Neural crest cell (in vitro differentiated cells): Measurements from ENCODE around the gene YWHAB. TPM values are rescaled to one million over a fixed set of nuclear protein-coding genes. Genes with fewer than 3 reads are reported as not detected.

Experiments used
- DNase-seq: peaks from one replicate; pipeline ENCODE4 v3.0.0; 2021; ENCODE audit warnings: low read depth, mixed read lengths, low spot score
- H3K27ac Mint-ChIP-seq: one replicate; pipeline ENCODE4 v1.8.0; 2021; ENCODE audit warnings: mild to moderate bottlenecking, mixed read lengths; ENCODE audit not compliant: unreplicated experiment
- H3K27me3 Mint-ChIP-seq: 2 replicates; pipeline ENCODE4 v1.8.0; 2021; ENCODE audit warnings: low read depth, mild to moderate bottlenecking, mixed read lengths
- H3K36me3 Mint-ChIP-seq: 2 replicates; pipeline ENCODE4 v1.8.0; 2021; ENCODE audit warnings: low read depth, mild to moderate bottlenecking, mixed read lengths
- H3K4me1 Mint-ChIP-seq: 2 replicates; pipeline ENCODE4 v1.8.0; 2021; ENCODE audit warnings: mixed read lengths
- H3K4me3 Mint-ChIP-seq: one replicate; pipeline ENCODE4 v1.8.0; 2021; ENCODE audit warnings: mild to moderate bottlenecking, mixed read lengths
- H3K9me3 Mint-ChIP-seq: 2 replicates; pipeline ENCODE4 v1.8.0; 2021; ENCODE audit warnings: mixed read lengths
- CTCF ChIP-seq: fragments of 200-600 bp; sonication (generic); conservative IDR thresholded peaks from 2 replicates; pipeline ENCODE4 v1.5.0; 2021; ENCODE audit warnings: antibody characterized with exemption, mild to moderate bottlenecking
- total RNA-seq: library from RNA; stranded (reverse); gene quantifications from 2 replicates; pipeline ENCODE4 v1.2.1, GENCODE V29; 2021

The YWHAB gene
- total RNA-seq, 1 donor from 2014 or later, result 168 TPM

GRCh38 chr20:44887466-44887865, 2.0 kb downstream of the YWHAB start:
- H3K27ac Mint-ChIP-seq, result no peak overlapping the region

GRCh38 chr20:44888226-44889103, 3.0 kb downstream of the YWHAB start:
- DNase-seq, result no peak
- peak overlapping the region; percentile 98 for H3K4me3 Mint-ChIP-seq
- H3K9me3 Mint-ChIP-seq, result no peaks in the 10 kb centered on the region
- H3K27me3 Mint-ChIP-seq, result no peaks in the 10 kb centered on the region
- no peaks in the 10 kb centered on the region for H3K36me3 Mint-ChIP-seq
- peaks cover 46% of the 10 kb centered on the region for H3K4me1 Mint-ChIP-seq
- H3K27ac Mint-ChIP-seq, result no peak overlapping the region
- TF ChIP-seq CTCF, result peak; percentile 66

More at GRCh38 chr20:44887466-44887865, 2.0 kb downstream of the YWHAB start:
- Mint-ChIP-seq H3K9me3 (no peaks in the 10 kb centered on the region), H3K36me3 (no peaks in the 10 kb centered on the region), H3K27me3 (no peaks in the 10 kb centered on the region), H3K4me3 (peak overlapping the region; percentile 98), H3K4me1 (peaks cover 46% of the 10 kb centered on the region)
- DNase-seq, result no peak
- TF ChIP-seq CTCF, result no peak

GRCh38 chr20:44891826-44892225, 6.3 kb downstream of the YWHAB start:
- TF ChIP-seq CTCF, result no peak
- H3K9me3 Mint-ChIP-seq, result no peaks in the 10 kb centered on the region

GRCh38 chr20:44894959-44895358, 9.5 kb downstream of the YWHAB start:
- Mint-ChIP-seq H3K27ac (peak overlapping the region; percentile 0), H3K4me1 (peaks cover 6% of the 10 kb centered on the region), H3K27me3 (no peaks in the 10 kb centered on the region), H3K9me3 (no peaks in the 10 kb centered on the region), H3K4me3 (no peak overlapping the region), H3K36me3 (no peaks in the 10 kb centered on the region)
- TF ChIP-seq CTCF, result no peak
- no peak for DNase-seq

More at GRCh38 chr20:44891826-44892225, 6.3 kb downstream of the YWHAB start:
- no peaks in the 10 kb centered on the region for H3K36me3 Mint-ChIP-seq
- H3K27ac Mint-ChIP-seq, result no peak overlapping the region
- no peak for DNase-seq
- H3K4me1 Mint-ChIP-seq, result peaks cover 33% of the 10 kb centered on the region
- no peak overlapping the region for H3K4me3 Mint-ChIP-seq
- no peaks in the 10 kb centered on the region for H3K27me3 Mint-ChIP-seq

GRCh38 chr20:44896583-44896982, 11.1 kb downstream of the YWHAB start:
- no peak for DNase-seq
- H3K4me1 Mint-ChIP-seq, result peaks cover 5% of the 10 kb centered on the region
- TF ChIP-seq CTCF, result no peak
- H3K27ac Mint-ChIP-seq, result no peak overlapping the region
- no peaks in the 10 kb centered on the region for H3K36me3 Mint-ChIP-seq
- no peaks in the 10 kb centered on the region for H3K27me3 Mint-ChIP-seq
- H3K9me3 Mint-ChIP-seq, result no peaks in the 10 kb centered on the region
- H3K4me3 Mint-ChIP-seq, result no peak overlapping the region
